Sigmoid colon (tissue), 4 donors: ENCODE results near the gene ZNF792.

Source experiments
- POLR2A ChIP-seq, 2 donors: fragments of 450-650 bp; IDR thresholded peaks; one replicate each; pipeline ENCODE4 v1.6.1; 2016; ENCODE audit warnings: antibody characterized with exemption in 2 of 2, mild to moderate bottlenecking in 2 of 2, moderate library complexity in 2 of 2
- POLR2AphosphoS5 ChIP-seq, 4 donors: sonication (generic); formaldehyde crosslinking; IDR thresholded peaks; one replicate each; pipeline ENCODE4 v1.6.1; 2017; ENCODE audit warnings: antibody characterized with exemption in 4 of 4
- TF ChIP-seq, protein P1 (sequence below), 4 experiments: fragments of 450-650 bp in 3 of 4; fragments of 200-600 bp in 1 of 4; IDR thresholded peaks; one replicate each; pipeline ENCODE4 v1.5.1; 2016 to 2019; ENCODE audit warnings: antibody characterized with exemption in 4 of 4, mild to moderate bottlenecking in 3 of 4, moderate library complexity in 2 of 4

DNA sequence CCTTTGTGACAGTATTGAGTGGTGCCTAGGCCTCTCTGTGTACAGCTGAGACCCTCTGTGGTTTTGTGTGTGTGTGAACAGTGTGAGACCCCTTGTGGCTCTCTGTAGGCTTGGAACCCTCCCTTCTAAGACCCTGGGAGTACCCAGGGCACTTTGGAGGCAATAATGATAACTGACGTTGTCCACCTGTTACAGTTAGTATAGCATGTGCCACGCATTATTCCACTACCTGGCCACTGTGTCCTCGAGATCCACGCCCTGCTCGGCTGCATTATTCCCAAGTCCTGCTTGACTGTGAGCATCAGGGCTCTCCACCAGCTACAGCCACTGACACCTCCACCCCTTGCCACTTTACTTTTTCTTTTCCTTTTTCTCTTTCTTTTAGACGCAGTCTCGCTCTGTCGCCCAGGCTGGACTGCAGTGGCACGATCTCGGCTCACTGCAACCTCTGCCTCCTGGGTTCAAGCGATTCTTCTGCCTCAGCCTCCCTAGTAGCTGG is 38.1 kb upstream of the ZNF792 start:
- TF ChIP-seq POLR2A (IDR thresholded peaks at IDR 0.05) (no peak), POLR2AphosphoS5 (IDR thresholded peaks at IDR 0.05) (no peak)
- TF ChIP-seq, protein P1, sequence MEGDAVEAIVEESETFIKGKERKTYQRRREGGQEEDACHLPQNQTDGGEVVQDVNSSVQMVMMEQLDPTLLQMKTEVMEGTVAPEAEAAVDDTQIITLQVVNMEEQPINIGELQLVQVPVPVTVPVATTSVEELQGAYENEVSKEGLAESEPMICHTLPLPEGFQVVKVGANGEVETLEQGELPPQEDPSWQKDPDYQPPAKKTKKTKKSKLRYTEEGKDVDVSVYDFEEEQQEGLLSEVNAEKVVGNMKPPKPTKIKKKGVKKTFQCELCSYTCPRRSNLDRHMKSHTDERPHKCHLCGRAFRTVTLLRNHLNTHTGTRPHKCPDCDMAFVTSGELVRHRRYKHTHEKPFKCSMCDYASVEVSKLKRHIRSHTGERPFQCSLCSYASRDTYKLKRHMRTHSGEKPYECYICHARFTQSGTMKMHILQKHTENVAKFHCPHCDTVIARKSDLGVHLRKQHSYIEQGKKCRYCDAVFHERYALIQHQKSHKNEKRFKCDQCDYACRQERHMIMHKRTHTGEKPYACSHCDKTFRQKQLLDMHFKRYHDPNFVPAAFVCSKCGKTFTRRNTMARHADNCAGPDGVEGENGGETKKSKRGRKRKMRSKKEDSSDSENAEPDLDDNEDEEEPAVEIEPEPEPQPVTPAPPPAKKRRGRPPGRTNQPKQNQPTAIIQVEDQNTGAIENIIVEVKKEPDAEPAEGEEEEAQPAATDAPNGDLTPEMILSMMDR (IDR thresholded peaks at IDR 0.05) = no peak
